PC-3 (cell line): ENCODE measurements around the gene GATA1. TPM values are rescaled to one million over a fixed set of nuclear protein-coding genes. Genes with fewer than 3 reads are reported as not detected.

ENCODE experiments used
- ATAC-seq: fragments of 200-7000 bp; cut with Tn5 transposase; 2 replicates; pipeline ENCODE4 v1.9.1; 2020; ENCODE audit warnings: mild to moderate bottlenecking, moderate library complexity
- BruUV-seq: library from RNA; stranded (reverse); fragments of 400-500 nt; replicated peaks from 2 replicates; lab custom pipeline; 2021; lab: Mats Ljungman, UMichigan
- CTCF ChIA-PET: fragments of 300-600 bp; sonication (Branson Sonifier 250); formaldehyde crosslinking; loops from one replicate; lab custom pipeline; 2022; ENCODE audit warnings: antibody characterized with exemption; lab: Charles Lee
- POLR2A ChIA-PET: fragments of 300-600 bp; sonication (Branson Sonifier 250); formaldehyde crosslinking; loops from one replicate; lab custom pipeline; 2022; ENCODE audit warnings: antibody characterized with exemption; ENCODE audit not compliant: unreplicated experiment; lab: Charles Lee
- DNase-seq: peaks from one replicate; pipeline ENCODE4 v3.0.0-alpha.2; 2015
- H2AFZ ChIP-seq: fragments of 300-600 bp; sonication (generic); 2 replicates; pipeline ENCODE4 v1.6.0; 2016; ENCODE audit warnings: antibody characterized with exemption, low read length
- H3F3A ChIP-seq: fragments of 300-600 bp; sonication (generic); one replicate; pipeline ENCODE4 v1.6.0; 2017; ENCODE audit warnings: antibody characterized with exemption, low read length, control low read depth, mild to moderate bottlenecking; ENCODE audit not compliant: unreplicated experiment
- H3K27ac ChIP-seq: fragments of 300-600 bp; sonication (generic); 2 replicates; pipeline ENCODE4 v1.5.1; 2016; ENCODE audit warnings: mild to moderate bottlenecking, low read length
- H3K27me3 ChIP-seq: fragments of 300-600 bp; sonication (generic); 2 replicates; pipeline ENCODE4 v1.6.1; 2016; ENCODE audit warnings: low read length, mixed read lengths
- H3K36me3 ChIP-seq: fragments of 300-600 bp; sonication (generic); 2 replicates; pipeline ENCODE4 v1.6.1; 2016; ENCODE audit warnings: low read depth, mixed run types, low read length, mixed read lengths
- H3K4me1 ChIP-seq: fragments of 300-600 bp; sonication (generic); 2 replicates; pipeline ENCODE4 v1.5.1; 2016; ENCODE audit warnings: low read length; ENCODE audit not compliant: insufficient read depth
- H3K4me2 ChIP-seq: fragments of 300-600 bp; sonication (generic); 2 replicates; pipeline ENCODE4 v1.6.0; 2016; ENCODE audit warnings: low read length
- H3K4me3 ChIP-seq: fragments of 300-600 bp; sonication (generic); 2 replicates; pipeline ENCODE4 v1.5.1; 2016; ENCODE audit warnings: mild to moderate bottlenecking, low read length, mixed read lengths
- H3K79me2 ChIP-seq: fragments of 300-600 bp; sonication (generic); 2 replicates; pipeline ENCODE4 v1.6.1; 2017; ENCODE audit warnings: low read length, mixed read lengths
- H3K9ac ChIP-seq: fragments of 300-600 bp; sonication (generic); 2 replicates; pipeline ENCODE4 v1.6.0; 2016; ENCODE audit warnings: mild to moderate bottlenecking, low read length
- H3K9me2 ChIP-seq: fragments of 300-600 bp; sonication (generic); replicated peaks from 2 replicates; pipeline ENCODE4 v1.6.1; 2016; ENCODE audit warnings: mixed run types, low read length, mixed read lengths
- H3K9me3 ChIP-seq: fragments of 300-600 bp; sonication (generic); 2 replicates; pipeline ENCODE4 v1.6.1; 2016; ENCODE audit warnings: low read length, mixed read lengths
- H4K20me1 ChIP-seq: fragments of 300-600 bp; sonication (generic); 2 replicates; pipeline ENCODE4 v1.6.1; 2016; ENCODE audit warnings: low read length, mixed read lengths
- CTCF ChIP-seq: fragments of 300-600 bp; sonication (generic); conservative IDR thresholded peaks from 2 replicates; pipeline ENCODE4 v1.5.1; 2017; ENCODE audit warnings: antibody characterized with exemption, low read depth, mild to moderate bottlenecking, low read length
- EZH2 ChIP-seq: fragments of 300-600 bp; sonication (generic); IDR thresholded peaks from one replicate; pipeline ENCODE4 v1.6.1; 2017; ENCODE audit warnings: antibody characterized with exemption, mild to moderate bottlenecking, low read length; ENCODE audit not compliant: unreplicated experiment
- EZH2phosphoT487 ChIP-seq: fragments of 300-600 bp; sonication (generic); IDR thresholded peaks from 2 replicates; pipeline ENCODE4 v1.6.1; 2018; ENCODE audit warnings: mild to moderate bottlenecking, antibody characterized with exemption, low read length, borderline replicate concordance
- intact Hi-C: fragments of 100-400 bp; cut with micrococcal nuclease; formaldehyde crosslinking; loops from 2 replicates; pipeline ENCODE4 v1.9.0; 2023
- total RNA-seq: library from RNA; depleted of rRNA; stranded (reverse); fragments of >200 nt; gene quantifications from 2 replicates; pipeline ENCODE4 v1.2.3, GENCODE V29; 2014

GATA1 gene
- total RNA-seq, 1 experiment from 2014 or later, result not detected

DNA sequence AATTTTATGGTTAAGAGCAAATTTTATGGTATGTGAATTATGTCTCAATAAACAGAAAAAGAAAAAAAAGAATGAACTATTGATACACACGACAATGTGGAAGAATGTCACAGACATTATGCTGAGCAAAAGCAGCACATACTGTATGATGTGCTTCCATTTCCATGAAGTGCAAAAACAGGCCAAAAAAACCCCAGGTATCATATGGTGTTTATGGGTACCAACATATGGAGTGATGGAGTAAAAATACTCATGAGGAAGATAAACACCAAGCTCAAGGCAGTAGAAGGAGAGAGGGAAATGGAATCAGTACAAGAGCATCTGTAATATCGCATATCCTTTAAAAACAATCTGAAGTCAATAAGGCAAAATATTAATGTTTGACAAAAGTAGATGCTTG, 4.2 kb upstream of the GATA1 start:
- ATAC-seq (no peak), DNase-seq (no peak)
- no peaks in the 10 kb centered on the region for H3K36me3 ChIP-seq
- H3K4me2 ChIP-seq, result no peak overlapping the region
- TF ChIP-seq CTCF (no peak), EZH2 (no peak), EZH2phosphoT487 (no peak)
- intact Hi-C loops, result no loop called here
- no peak overlapping the region for H3K9ac ChIP-seq
- ChIA-PET CTCF (no interaction called here), POLR2A (no interaction called here)
- H3K79me2 ChIP-seq, result no peaks in the 10 kb centered on the region
- no TSS peak for BruUV-seq
- H4K20me1 ChIP-seq, result no peaks in the 10 kb centered on the region
- H3F3A ChIP-seq, result no peaks in the 10 kb centered on the region
- no peaks in the 10 kb centered on the region for H3K9me3 ChIP-seq
- no peak overlapping the region for H2AFZ ChIP-seq
- no peaks in the 10 kb centered on the region for H3K4me1 ChIP-seq
- no peaks in the 10 kb centered on the region for H3K9me2 ChIP-seq
- no peak overlapping the region for H3K27ac ChIP-seq
- H3K4me3 ChIP-seq, result no peak overlapping the region
- H3K27me3 ChIP-seq, result no peaks in the 10 kb centered on the region

GRCh38 chrX:48782795-48783194, 3.6 kb upstream of the GATA1 start:
- Histone ChIP-seq H3K27me3 (no peaks in the 10 kb centered on the region), H3K27ac (no peak overlapping the region), H3K9ac (no peak overlapping the region), H2AFZ (no peak overlapping the region), H3K9me2 (no peaks in the 10 kb centered on the region), H3K9me3 (no peaks in the 10 kb centered on the region), H3K36me3 (no peaks in the 10 kb centered on the region), H3K4me2 (no peak overlapping the region), H4K20me1 (no peaks in the 10 kb centered on the region), H3K4me1 (no peaks in the 10 kb centered on the region), H3K79me2 (no peaks in the 10 kb centered on the region), H3F3A (no peaks in the 10 kb centered on the region), H3K4me3 (no peak overlapping the region)
- ChIA-PET POLR2A (no interaction called here), CTCF (no interaction called here)
- BruUV-seq, result no TSS peak
- TF ChIP-seq EZH2phosphoT487, result no peak
- no peak for TF ChIP-seq EZH2
- no peak for TF ChIP-seq CTCF
- ATAC-seq (no peak), DNase-seq (no peak)
- intact Hi-C loops, result no loop called here

- Histone ChIP-seq H3K9me2 (no peaks in the 10 kb centered on the region), H3K4me2 (no peak overlapping the region), H3K79me2 (no peaks in the 10 kb centered on the region), H3F3A (no peaks in the 10 kb centered on the region), H3K9me3 (no peaks in the 10 kb centered on the region), H4K20me1 (no peaks in the 10 kb centered on the region), H3K36me3 (no peaks in the 10 kb centered on the region), H3K27ac (no peak overlapping the region), H3K9ac (no peak overlapping the region), H3K4me1 (no peaks in the 10 kb centered on the region), H2AFZ (no peak overlapping the region), H3K4me3 (no peak overlapping the region), H3K27me3 (no peaks in the 10 kb centered on the region)
- BruUV-seq, result no TSS peak
- DNase-seq, result no peak
- no peak for TF ChIP-seq EZH2phosphoT487
- TF ChIP-seq EZH2, result no peak
- TF ChIP-seq CTCF, result no peak
- intact Hi-C loops, result no loop called here
- no peak for ATAC-seq
- ChIA-PET POLR2A (no interaction called here), CTCF (no interaction called here)
These were observed 1.7 kb upstream of the GATA1 start for GRCh38 chrX:48784726-48785125.
